ENCODE data around the gene CAMKK1. TPM values are rescaled to one million over a fixed set of nuclear protein-coding genes. Genes with fewer than 3 reads are reported as not detected.

CAMKK1 gene
- polyA plus RNA-seq, 1 donor (not counting 4 experiments of a cell fraction or from before 2014, with no cell fraction given): 2.5 TPM

DNA sequence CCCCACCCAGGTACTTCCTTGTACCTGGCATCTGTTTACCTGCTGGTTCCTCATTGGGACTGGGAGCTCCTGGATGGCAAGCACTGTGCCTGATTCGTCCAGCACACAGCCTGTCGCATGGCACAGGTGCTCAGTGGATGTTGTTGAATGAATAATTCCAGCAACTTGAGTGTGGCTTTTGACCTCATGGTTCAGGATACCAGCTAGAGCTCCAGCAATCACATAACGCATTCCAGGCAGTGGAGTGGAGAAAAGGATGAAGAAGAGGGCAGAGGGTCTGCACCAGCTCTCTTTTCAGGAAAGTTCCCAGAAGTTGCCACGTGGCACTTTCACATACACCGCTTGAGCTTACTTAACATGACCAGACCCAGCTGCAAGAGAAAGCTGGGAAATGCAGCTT is 1.3 kb upstream of the CAMKK1 start:
- dilution Hi-C loops (cut with MboI; ENCODE audit: extremely low pct_ligation_motif_present, low sequenced_read_pairs): no loop called here
- no peak overlapping the region for H3K4me2 ChIP-seq (ENCODE audit: control insufficient read depth, extremely low read depth, insufficient read depth, low read depth, low read length)

GRCh38 chr17:3893720-3894116 is 865 bp upstream of the CAMKK1 start:
- no peak for FAIRE-seq
- H3K27ac ChIP-seq (ENCODE audit: control insufficient read depth, insufficient read depth, low read length): no peak overlapping the region
- dilution Hi-C loops (cut with MboI; ENCODE audit: extremely low pct_ligation_motif_present, low sequenced_read_pairs): no loop called here
- no peaks in the 10 kb centered on the region for H3K79me2 ChIP-seq (ENCODE audit: control insufficient read depth, insufficient read depth, low read length)
- H3K9ac ChIP-seq (ENCODE audit: control insufficient read depth, extremely low read depth, insufficient read depth, low read length): no peak overlapping the region
- TF ChIP-seq EZH2 (IDR thresholded peaks at IDR 0.05; ENCODE audit: low read length): no peak
- TF ChIP-seq, protein P1, sequence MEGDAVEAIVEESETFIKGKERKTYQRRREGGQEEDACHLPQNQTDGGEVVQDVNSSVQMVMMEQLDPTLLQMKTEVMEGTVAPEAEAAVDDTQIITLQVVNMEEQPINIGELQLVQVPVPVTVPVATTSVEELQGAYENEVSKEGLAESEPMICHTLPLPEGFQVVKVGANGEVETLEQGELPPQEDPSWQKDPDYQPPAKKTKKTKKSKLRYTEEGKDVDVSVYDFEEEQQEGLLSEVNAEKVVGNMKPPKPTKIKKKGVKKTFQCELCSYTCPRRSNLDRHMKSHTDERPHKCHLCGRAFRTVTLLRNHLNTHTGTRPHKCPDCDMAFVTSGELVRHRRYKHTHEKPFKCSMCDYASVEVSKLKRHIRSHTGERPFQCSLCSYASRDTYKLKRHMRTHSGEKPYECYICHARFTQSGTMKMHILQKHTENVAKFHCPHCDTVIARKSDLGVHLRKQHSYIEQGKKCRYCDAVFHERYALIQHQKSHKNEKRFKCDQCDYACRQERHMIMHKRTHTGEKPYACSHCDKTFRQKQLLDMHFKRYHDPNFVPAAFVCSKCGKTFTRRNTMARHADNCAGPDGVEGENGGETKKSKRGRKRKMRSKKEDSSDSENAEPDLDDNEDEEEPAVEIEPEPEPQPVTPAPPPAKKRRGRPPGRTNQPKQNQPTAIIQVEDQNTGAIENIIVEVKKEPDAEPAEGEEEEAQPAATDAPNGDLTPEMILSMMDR (optimal IDR thresholded peaks at IDR 0.05 in 1 of 3, IDR thresholded peaks at IDR 0.05 in 1 of 3, conservative IDR thresholded peaks at IDR 0.05 in 1 of 3; ENCODE audit: extremely low read depth in 1 of 3, insufficient read depth in 2 of 3, low read length in 3 of 3): no peak
- H4K20me1 ChIP-seq (ENCODE audit: control insufficient read depth, extremely low read depth, insufficient read depth, low read length): no peaks in the 10 kb centered on the region
- H3K36me3 ChIP-seq (ENCODE audit: control insufficient read depth in 2 of 2, extremely low read depth in 1 of 2, insufficient read depth in 2 of 2, low read length in 2 of 2): no peaks in the 10 kb centered on the region
- peak overlapping the region in 1 of 3 experiments; percentile 50 for H3K4me3 ChIP-seq (ENCODE audit: control insufficient read depth in 2 of 3, extremely low read depth in 1 of 3, insufficient read depth in 2 of 3, low read depth in 1 of 3, low read length in 3 of 3)
- H3K4me2 ChIP-seq (ENCODE audit: control insufficient read depth, extremely low read depth, insufficient read depth, low read depth, low read length): peak overlapping the region; percentile 70
- no peaks in the 10 kb centered on the region for H3K9me1 ChIP-seq (ENCODE audit: control insufficient read depth, extremely low read depth, insufficient read depth, low read length)
- H3K9me3 ChIP-seq (ENCODE audit: control insufficient read depth, low read depth, low read length): no peaks in the 10 kb centered on the region
- H2AFZ ChIP-seq (ENCODE audit: control insufficient read depth, low read length): peak overlapping the region; percentile 66
- peaks cover 41% of the 10 kb centered on the region for H3K4me1 ChIP-seq (ENCODE audit: control insufficient read depth, extremely low read depth, insufficient read depth, low read length)
- DNase-seq (ENCODE audit: low read depth, low spot score): no peak
- H3K27me3 ChIP-seq (ENCODE audit: control insufficient read depth, extremely low read depth, insufficient read depth, low read length): no peaks in the 10 kb centered on the region

More for the DNA sequence above, 1.3 kb upstream of the CAMKK1 start:
- TF ChIP-seq, protein P1 (optimal IDR thresholded peaks at IDR 0.05 in 1 of 3, IDR thresholded peaks at IDR 0.05 in 1 of 3, conservative IDR thresholded peaks at IDR 0.05 in 1 of 3; ENCODE audit: extremely low read depth in 1 of 3, insufficient read depth in 2 of 3, low read length in 3 of 3): no peak
- no peak for TF ChIP-seq EZH2 (IDR thresholded peaks at IDR 0.05; ENCODE audit: low read length)
- H3K27ac ChIP-seq (ENCODE audit: control insufficient read depth, insufficient read depth, low read length): no peak overlapping the region
- DNase-seq (ENCODE audit: low read depth, low spot score) (no peak), FAIRE-seq (peak; percentile 53)
- no peak overlapping the region for H2AFZ ChIP-seq (ENCODE audit: control insufficient read depth, low read length)
- H4K20me1 ChIP-seq (ENCODE audit: control insufficient read depth, extremely low read depth, insufficient read depth, low read length): no peaks in the 10 kb centered on the region
- H3K9me1 ChIP-seq (ENCODE audit: control insufficient read depth, extremely low read depth, insufficient read depth, low read length): no peaks in the 10 kb centered on the region
- no peaks in the 10 kb centered on the region for H3K27me3 ChIP-seq (ENCODE audit: control insufficient read depth, extremely low read depth, insufficient read depth, low read length)
- no peaks in the 10 kb centered on the region for H3K36me3 ChIP-seq (ENCODE audit: control insufficient read depth in 2 of 2, extremely low read depth in 1 of 2, insufficient read depth in 2 of 2, low read length in 2 of 2)
- H3K4me1 ChIP-seq (ENCODE audit: control insufficient read depth, extremely low read depth, insufficient read depth, low read length): peaks cover 36% of the 10 kb centered on the region
- no peak overlapping the region for H3K4me3 ChIP-seq (ENCODE audit: control insufficient read depth in 2 of 3, extremely low read depth in 1 of 3, insufficient read depth in 2 of 3, low read depth in 1 of 3, low read length in 3 of 3)
- H3K9ac ChIP-seq (ENCODE audit: control insufficient read depth, extremely low read depth, insufficient read depth, low read length): no peak overlapping the region
- no peaks in the 10 kb centered on the region for H3K79me2 ChIP-seq (ENCODE audit: control insufficient read depth, insufficient read depth, low read length)
- no peaks in the 10 kb centered on the region for H3K9me3 ChIP-seq (ENCODE audit: control insufficient read depth, low read depth, low read length)

Data from keratinocyte (primary cell).